ENCODE data around the gene EMC7.

Gene EMC7

GRCh38 chr15:34038871-34039789 lies 62.5 kb downstream of the EMC7 start, which contains the start of gene AVEN:
Gene AVEN, minus strand, starts transcription at chr15:34039204. Its CDS starts 158 bp downstream, at chr15:34039046.
- Histone ChIP-seq H3K4me3 (peak within 1 kb of the TSS; percentile 100), H3K36me3 (ENCODE audit: insufficient read depth, low read length) (no peaks in the 10 kb centered on the region), H3K27ac (peak within 1 kb of the TSS; percentile 50), H3K9ac (ENCODE audit: insufficient read length) (peak within 1 kb of the TSS; percentile 89), H3K9me3 (ENCODE audit: low read depth, low read length) (no peaks in the 10 kb centered on the region)
- DNase-seq (ENCODE audit: low read depth, low spot score) = no peak
- TF ChIP-seq EZH2 (IDR thresholded peaks at IDR 0.05) = no peak
- no peak for TF ChIP-seq POLR2AphosphoS5 (IDR thresholded peaks at IDR 0.05; ENCODE audit: borderline replicate concordance, low read depth, low read length)
- TF ChIP-seq FOXP2 (optimal IDR thresholded peaks at IDR 0.05; ENCODE audit: control extremely low read depth, extremely low read length, insufficient read depth) = no peak

- H3K9ac ChIP-seq (ENCODE audit: insufficient read length) = peak overlapping the region; percentile 89
- peak overlapping the region; percentile 100 for H3K4me3 ChIP-seq
- peak overlapping the region; percentile 50 for H3K27ac ChIP-seq
- DNase-seq (ENCODE audit: low read depth, low spot score) = no peak
- no peak for TF ChIP-seq EZH2 (IDR thresholded peaks at IDR 0.05)
- peak; percentile 81 for TF ChIP-seq POLR2AphosphoS5 (IDR thresholded peaks at IDR 0.05; ENCODE audit: borderline replicate concordance, low read depth, low read length)
- no peak for TF ChIP-seq FOXP2 (optimal IDR thresholded peaks at IDR 0.05; ENCODE audit: control extremely low read depth, extremely low read length, insufficient read depth)
- H3K9me3 ChIP-seq (ENCODE audit: low read depth, low read length) = no peaks in the 10 kb centered on the region
- H3K36me3 ChIP-seq (ENCODE audit: insufficient read depth, low read length) = no peaks in the 10 kb centered on the region
Measured at GRCh38 chr15:34038023-34038870, 63.4 kb downstream of the EMC7 start.

All from SK-N-MC (cell line).